Tibial nerve (tissue), 3 donors: ENCODE data around the gene SEMA3G.

Experiments
- CTCF ChIP-seq, 5 experiments: fragments of 200-600 bp in 3 of 5; fragments of 450-650 bp in 2 of 5; sonication (generic) in 3 of 5; IDR thresholded peaks; one replicate each; pipeline ENCODE4 v1.5.1; 2016 to 2019; ENCODE audit warnings: antibody characterized with exemption in 5 of 5, mild to moderate bottlenecking in 3 of 5, moderate library complexity in 2 of 5
- POLR2A ChIP-seq, 2 donors: fragments of 450-650 bp; IDR thresholded peaks; one replicate each; pipeline ENCODE4 v1.6.1; 2017; ENCODE audit warnings: antibody characterized with exemption in 2 of 2, mild to moderate bottlenecking in 2 of 2, moderate library complexity in 2 of 2

GRCh38 chr3:52456800-52457183 is 11.9 kb upstream of the SEMA3G start:
- no peak for TF ChIP-seq CTCF (IDR thresholded peaks at IDR 0.05)
- TF ChIP-seq POLR2A (IDR thresholded peaks at IDR 0.05), result no peak
